Ascending aorta (tissue), 2 donors: ENCODE data around the gene PES1. TPM values are rescaled to one million over a fixed set of nuclear protein-coding genes. Genes with fewer than 3 reads are reported as not detected.
"Not testable (repeated sequence)": the region's sequence is repeated elsewhere in the genome, so short reads cannot be mapped to it uniquely, and the experiment has no call there.

Experiments used
- DNase-seq, 2 donors: peaks; one replicate each; pipeline ENCODE4 v3.0.0-alpha.2; 2019; ENCODE audit warnings: low spot score in 2 of 2
- H3K27ac ChIP-seq, 2 donors: fragments of 200-600 bp; sonication (generic); one replicate each; pipeline ENCODE4 v1.5.1; 2016 to 2017; ENCODE audit warnings: mild to moderate bottlenecking in 1 of 2
- H3K27me3 ChIP-seq: fragments of 200-600 bp; sonication (generic); one replicate; pipeline ENCODE4 v1.5.1; 2017
- H3K36me3 ChIP-seq, 2 donors: fragments of 200-600 bp; sonication (generic); one replicate each; pipeline ENCODE4 v1.5.1; 2016
- H3K4me1 ChIP-seq, 2 donors: fragments of 200-600 bp; sonication (generic); one replicate each; pipeline ENCODE4 v1.5.1; 2016 to 2017; ENCODE audit warnings: mild to moderate bottlenecking in 1 of 2
- H3K4me3 ChIP-seq, 2 donors: fragments of 200-600 bp; sonication (generic); one replicate each; pipeline ENCODE4 v1.5.1; 2016 to 2017; ENCODE audit warnings: mild to moderate bottlenecking in 1 of 2
- H3K9me3 ChIP-seq, 2 donors: fragments of 200-600 bp; sonication (generic); one replicate each; pipeline ENCODE4 v1.5.1; 2016
- intact Hi-C: fragments of 100-400 bp; cut with DNase I; formaldehyde crosslinking; loops from one replicate; pipeline ENCODE4 v1.15.1; 2023
- total RNA-seq: library from RNA; depleted of rRNA; stranded (reverse); fragments of >200 nt; gene quantifications from one replicate; pipeline ENCODE4 v1.1.0, GENCODE V29; 2016
- TF ChIP-seq, protein P1 (sequence below), 3 experiments: fragments of 200-600 bp in 2 of 3; fragments of 450-650 bp in 1 of 3; sonication (generic) in 2 of 3; IDR thresholded peaks; one replicate each; pipeline ENCODE4 v1.5.1; 2016 to 2019; ENCODE audit warnings: antibody characterized with exemption in 3 of 3, mild to moderate bottlenecking in 1 of 3, moderate library complexity in 1 of 3

Gene PES1
- total RNA-seq, 1 donor from 2014 or later = 24.7 TPM

DNA sequence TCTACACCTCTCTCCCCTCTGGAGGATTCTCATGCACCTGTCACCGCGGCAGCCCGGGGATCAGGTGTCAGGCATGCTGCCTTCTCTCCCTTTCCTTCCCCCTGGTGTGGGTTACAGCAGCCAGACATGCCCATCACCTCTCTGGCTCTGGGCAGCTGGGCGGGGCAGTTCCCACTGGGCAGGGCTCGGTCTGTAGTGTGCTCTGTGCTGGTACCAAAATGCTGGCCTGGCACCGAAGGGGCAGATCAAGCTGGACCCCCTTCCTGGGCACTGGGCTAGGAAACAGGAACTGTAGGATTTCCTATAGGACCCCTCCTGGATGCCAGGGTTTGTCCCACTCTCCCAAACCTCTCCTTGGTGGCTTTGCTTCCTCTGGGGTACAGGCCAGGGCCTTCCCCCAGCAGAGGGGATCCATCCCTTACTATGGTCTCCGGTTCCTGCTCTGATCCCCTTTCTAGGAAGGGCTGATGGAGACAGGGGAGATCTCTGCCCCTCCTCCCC is 18.1 kb downstream of the PES1 start:
- H3K9me3 ChIP-seq = no peaks in the 10 kb centered on the region
- H3K27ac ChIP-seq = peak overlapping the region in 1 of 2 donors; percentile 75
- TF ChIP-seq, protein P1, sequence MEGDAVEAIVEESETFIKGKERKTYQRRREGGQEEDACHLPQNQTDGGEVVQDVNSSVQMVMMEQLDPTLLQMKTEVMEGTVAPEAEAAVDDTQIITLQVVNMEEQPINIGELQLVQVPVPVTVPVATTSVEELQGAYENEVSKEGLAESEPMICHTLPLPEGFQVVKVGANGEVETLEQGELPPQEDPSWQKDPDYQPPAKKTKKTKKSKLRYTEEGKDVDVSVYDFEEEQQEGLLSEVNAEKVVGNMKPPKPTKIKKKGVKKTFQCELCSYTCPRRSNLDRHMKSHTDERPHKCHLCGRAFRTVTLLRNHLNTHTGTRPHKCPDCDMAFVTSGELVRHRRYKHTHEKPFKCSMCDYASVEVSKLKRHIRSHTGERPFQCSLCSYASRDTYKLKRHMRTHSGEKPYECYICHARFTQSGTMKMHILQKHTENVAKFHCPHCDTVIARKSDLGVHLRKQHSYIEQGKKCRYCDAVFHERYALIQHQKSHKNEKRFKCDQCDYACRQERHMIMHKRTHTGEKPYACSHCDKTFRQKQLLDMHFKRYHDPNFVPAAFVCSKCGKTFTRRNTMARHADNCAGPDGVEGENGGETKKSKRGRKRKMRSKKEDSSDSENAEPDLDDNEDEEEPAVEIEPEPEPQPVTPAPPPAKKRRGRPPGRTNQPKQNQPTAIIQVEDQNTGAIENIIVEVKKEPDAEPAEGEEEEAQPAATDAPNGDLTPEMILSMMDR (IDR thresholded peaks at IDR 0.05) = no peak
- intact Hi-C loops = no loop called here
- peaks cover 4 to 11% of the 10 kb centered on the region in 2 donors for H3K4me1 ChIP-seq
- no peak for DNase-seq
- no peak overlapping the region for H3K4me3 ChIP-seq
- H3K27me3 ChIP-seq = no peaks in the 10 kb centered on the region
- H3K36me3 ChIP-seq = peaks cover 30% of the 10 kb centered on the region in 2 donors

DNA sequence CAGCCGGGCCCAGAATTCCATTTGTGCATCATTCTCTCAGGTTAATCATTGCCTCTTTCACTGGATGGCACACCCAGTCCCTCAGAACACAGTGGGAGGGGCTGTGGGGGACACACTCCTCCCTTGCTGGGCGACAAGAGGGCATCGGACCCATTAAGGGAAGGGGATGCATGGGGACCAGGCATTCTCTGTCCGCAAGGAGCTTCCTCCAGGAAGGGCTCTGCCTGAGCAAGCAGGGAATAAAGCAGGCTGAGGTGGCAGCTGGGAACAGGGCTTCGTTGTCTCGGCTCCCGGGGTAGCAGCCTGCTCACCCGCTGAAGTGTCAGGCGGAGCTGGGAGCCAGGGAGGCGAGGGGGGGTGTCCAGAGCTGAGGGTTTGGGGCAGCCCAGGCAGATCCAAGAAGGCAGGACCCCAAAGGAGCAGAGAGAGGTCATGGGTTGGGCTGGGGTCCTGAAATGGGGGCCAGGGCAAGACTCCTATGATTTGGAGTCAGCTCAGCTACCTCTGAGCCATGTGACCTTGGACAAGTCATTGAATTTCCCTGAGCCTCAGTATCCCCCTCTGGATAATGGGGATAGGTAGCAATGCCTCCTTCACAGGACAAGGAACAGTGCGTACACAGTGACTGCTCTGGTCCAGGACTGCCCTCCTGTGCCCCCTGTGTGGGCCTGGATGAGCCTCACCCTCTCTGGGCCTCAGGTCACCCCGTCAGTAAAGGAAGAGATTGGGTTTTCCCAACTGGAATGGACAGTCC is 18.7 kb downstream of the PES1 start:
- intact Hi-C loops = no loop called here
- H3K4me3 ChIP-seq = no peak overlapping the region
- peaks cover 4 to 11% of the 10 kb centered on the region in 2 donors for H3K4me1 ChIP-seq

DNA sequence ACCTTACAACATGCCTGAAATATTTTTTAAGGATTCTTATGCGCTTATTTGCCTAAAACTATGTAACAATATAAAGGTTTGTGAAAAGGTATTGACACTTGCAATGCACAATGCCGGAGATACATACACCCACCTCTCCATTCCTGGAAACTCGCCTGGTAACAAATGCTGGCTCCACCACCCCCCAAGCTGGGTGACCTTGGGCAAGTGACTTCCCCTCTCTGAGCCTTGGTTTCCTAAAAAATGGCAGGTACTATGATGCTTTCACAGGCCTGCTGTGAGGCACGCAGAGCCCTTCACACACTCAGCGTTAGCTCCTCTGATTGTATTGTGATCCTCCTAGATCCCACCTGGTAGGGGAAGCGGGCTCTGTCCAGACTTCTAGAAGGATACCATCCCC is 19.5 kb downstream of the PES1 start:
- H3K27ac ChIP-seq = no peak overlapping the region
- no peaks in the 10 kb centered on the region for H3K27me3 ChIP-seq
- H3K4me3 ChIP-seq = no peak overlapping the region
- DNase-seq = no peak
- no peaks in the 10 kb centered on the region for H3K9me3 ChIP-seq
- peaks cover 16% of the 10 kb centered on the region in 2 donors for H3K36me3 ChIP-seq
- peaks cover 4 to 11% of the 10 kb centered on the region in 2 donors for H3K4me1 ChIP-seq
- TF ChIP-seq, protein P1 (IDR thresholded peaks at IDR 0.05) = no peak
- intact Hi-C loops = no loop called here

More for the DNA sequence above, 18.7 kb downstream of the PES1 start:
- no peaks in the 10 kb centered on the region for H3K27me3 ChIP-seq
- H3K9me3 ChIP-seq = no peaks in the 10 kb centered on the region
- TF ChIP-seq, protein P1 (IDR thresholded peaks at IDR 0.05) = no peak
- peaks cover 24% of the 10 kb centered on the region in 2 donors for H3K36me3 ChIP-seq
- no peak for DNase-seq
- peak overlapping the region in 1 of 2 donors; percentile 75 for H3K27ac ChIP-seq

DNA sequence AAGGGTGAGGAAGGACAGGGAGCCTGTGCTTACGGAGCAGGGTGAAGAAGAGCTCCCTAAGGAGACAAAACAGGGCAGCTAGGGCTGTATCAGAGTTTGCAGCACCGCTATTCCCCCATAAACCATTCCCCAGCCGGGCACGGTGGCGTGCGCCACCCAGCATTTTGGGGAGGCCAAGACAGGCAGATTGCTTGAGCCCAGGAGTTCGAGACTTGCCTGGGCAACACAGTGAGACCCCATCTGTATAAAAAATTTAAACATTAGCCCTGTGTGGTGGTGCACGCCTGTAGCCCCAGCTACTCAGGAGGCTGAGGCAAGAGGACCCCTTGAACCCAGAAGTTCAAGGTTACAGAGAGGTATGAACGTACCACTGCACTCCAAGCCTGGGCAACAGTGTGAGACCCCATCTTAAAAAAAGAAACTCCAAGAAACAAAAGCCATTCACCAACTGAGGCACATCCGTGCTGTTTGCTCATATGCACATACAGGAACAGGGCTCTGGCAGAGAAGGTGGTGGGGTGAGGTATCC is 22.0 kb downstream of the PES1 start:
- H3K36me3 ChIP-seq = no peaks in the 10 kb centered on the region
- no peaks in the 10 kb centered on the region for H3K9me3 ChIP-seq
- intact Hi-C loops = no loop called here
- no peak overlapping the region for H3K4me3 ChIP-seq
- no peak overlapping the region for H3K27ac ChIP-seq
- DNase-seq = no peak
- H3K4me1 ChIP-seq = peaks cover 0 to 2% of the 10 kb centered on the region in 2 donors
- TF ChIP-seq, protein P1 (IDR thresholded peaks at IDR 0.05) = no peak
- H3K27me3 ChIP-seq = no peaks in the 10 kb centered on the region

DNA sequence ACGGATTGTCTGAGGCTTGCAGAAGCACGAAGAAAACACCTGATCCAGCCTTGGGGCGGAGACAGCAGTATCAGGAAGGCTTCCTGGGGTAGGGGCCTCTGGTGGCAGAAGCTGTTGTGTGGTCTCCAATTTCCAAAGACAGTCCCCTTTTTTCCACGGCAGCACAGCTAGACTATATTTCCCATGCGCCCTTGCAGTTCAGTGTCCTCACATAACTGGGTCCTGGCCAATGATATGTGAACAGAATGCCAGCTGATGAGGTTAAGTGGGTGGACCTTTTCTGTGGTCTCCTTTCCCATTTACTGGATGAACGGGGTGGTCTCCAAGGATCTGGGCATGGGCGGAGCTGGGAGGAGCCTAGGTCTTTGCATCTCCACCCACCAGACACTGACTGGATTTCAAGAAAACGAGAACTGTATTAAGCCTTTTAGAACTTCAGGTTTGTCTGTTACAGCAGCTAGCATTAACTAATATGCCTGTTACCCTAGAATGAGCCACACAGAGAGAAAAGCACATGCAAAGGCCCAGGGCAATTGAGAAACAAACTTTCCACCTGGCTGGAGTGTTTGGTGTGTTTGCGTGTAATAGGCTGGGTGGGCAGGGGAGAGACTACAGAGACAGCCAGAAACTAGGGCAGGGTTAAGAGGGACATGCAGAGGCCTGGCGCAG is 23.4 kb downstream of the PES1 start:
- H3K9me3 ChIP-seq = no peaks in the 10 kb centered on the region
- H3K4me3 ChIP-seq = no peak overlapping the region
- H3K36me3 ChIP-seq = no peaks in the 10 kb centered on the region
- no peak for DNase-seq
- no peak overlapping the region for H3K27ac ChIP-seq
- TF ChIP-seq, protein P1 (IDR thresholded peaks at IDR 0.05) = no peak
- intact Hi-C loops = no loop called here
- H3K4me1 ChIP-seq = no peaks in the 10 kb centered on the region
- no peaks in the 10 kb centered on the region for H3K27me3 ChIP-seq

DNA sequence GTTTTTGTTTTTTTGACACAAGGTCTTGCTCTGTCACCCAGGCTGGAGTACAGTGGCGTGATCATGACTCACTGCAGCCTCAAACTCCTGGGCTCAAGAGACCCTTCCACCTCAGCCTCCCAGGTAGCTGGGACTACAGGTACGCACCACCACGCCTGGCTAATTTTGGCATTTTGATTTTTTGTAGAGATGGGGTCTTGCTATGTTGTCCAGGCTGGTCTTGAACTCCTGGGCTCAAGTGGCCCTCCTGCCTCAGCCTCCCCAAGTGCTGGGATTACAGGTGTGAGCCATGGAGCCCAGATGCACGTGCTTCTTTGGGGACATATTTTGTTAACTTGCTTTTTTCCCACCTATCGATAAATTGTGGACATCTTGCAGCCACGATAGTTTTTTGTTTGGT is 24.4 kb downstream of the PES1 start:
- H3K9me3 ChIP-seq, H3K4me3 ChIP-seq, H3K27me3 ChIP-seq, H3K4me1 ChIP-seq, DNase-seq, H3K36me3 ChIP-seq, H3K27ac ChIP-seq, intact Hi-C loops: not testable (repeated sequence)
